ENCODE data around the gene BASP1.
A peak's percentile ranks its signal among the peaks of the same experiment; 100 is the strongest.
"Not testable (repeated sequence)": the region's sequence is repeated elsewhere in the genome, so short reads cannot be mapped to it uniquely, and the experiment has no call there.

Gene BASP1

GRCh38 chr5:17256171-17256570 lies 38.7 kb downstream of the BASP1 start:
- DNase-seq (ENCODE audit: low read depth): no peak

GRCh38 chr5:17256839-17257238 lies 39.4 kb downstream of the BASP1 start:
- DNase-seq (ENCODE audit: low read depth): no peak

GRCh38 chr5:17257705-17258273 lies 40.4 kb downstream of the BASP1 start:
- DNase-seq (ENCODE audit: low read depth): no peak

- DNase-seq (ENCODE audit: low read depth): peak; percentile 61
These were observed 41.0 kb downstream of the BASP1 start for GRCh38 chr5:17258431-17258830.

GRCh38 chr5:17259012-17259411 lies 41.6 kb downstream of the BASP1 start:
- DNase-seq (ENCODE audit: low read depth): not testable (repeated sequence)

- DNase-seq (ENCODE audit: low read depth): no peak
These were observed 42.3 kb downstream of the BASP1 start for GRCh38 chr5:17259630-17260257.

- no peak for DNase-seq (ENCODE audit: low read depth)
These were observed 43.1 kb downstream of the BASP1 start for GRCh38 chr5:17260549-17260948.

GRCh38 chr5:17261075-17261474 lies 43.6 kb downstream of the BASP1 start:
- DNase-seq (ENCODE audit: low read depth): no peak

GRCh38 chr5:17265041-17265440 lies 47.6 kb downstream of the BASP1 start:
- DNase-seq (ENCODE audit: low read depth): no peak

GRCh38 chr5:17267106-17267505 lies 49.7 kb downstream of the BASP1 start:
- no peak for DNase-seq (ENCODE audit: low read depth)

GRCh38 chr5:17269201-17269600 lies 51.8 kb downstream of the BASP1 start:
- no peak for DNase-seq (ENCODE audit: low read depth)

GRCh38 chr5:17272111-17272510 lies 54.7 kb downstream of the BASP1 start:
- no peak for DNase-seq (ENCODE audit: low read depth)

- DNase-seq (ENCODE audit: low read depth): no peak
These were observed 58.1 kb downstream of the BASP1 start for GRCh38 chr5:17275289-17276158.

GRCh38 chr5:17276445-17276844 lies 59.0 kb downstream of the BASP1 start:
- DNase-seq (ENCODE audit: low read depth): no peak

- no peak for DNase-seq (ENCODE audit: low read depth)
These were observed 60.5 kb downstream of the BASP1 start for GRCh38 chr5:17277907-17278306.

GRCh38 chr5:17278931-17279330 lies 61.5 kb downstream of the BASP1 start:
- DNase-seq (ENCODE audit: low read depth): no peak

GRCh38 chr5:17279487-17279886 lies 62.1 kb downstream of the BASP1 start:
- no peak for DNase-seq (ENCODE audit: low read depth)

- DNase-seq (ENCODE audit: low read depth): no peak
These were observed 65.1 kb downstream of the BASP1 start for GRCh38 chr5:17282283-17283120.

- DNase-seq (ENCODE audit: low read depth): no peak
These were observed 65.6 kb downstream of the BASP1 start for GRCh38 chr5:17283121-17283415.

GRCh38 chr5:17287501-17288155 lies 70.2 kb downstream of the BASP1 start:
- DNase-seq (ENCODE audit: low read depth): no peak

GRCh38 chr5:17288570-17288969 lies 71.1 kb downstream of the BASP1 start:
- DNase-seq (ENCODE audit: low read depth): no peak
